Mucosa of gallbladder (tissue), 1 donor: ENCODE data around the gene GNB1L. TPM values are rescaled to one million over a fixed set of nuclear protein-coding genes. Genes with fewer than 3 reads are reported as not detected.

Experiments
- DNase-seq: peaks from one replicate; pipeline ENCODE4 v3.0.0-alpha.2; 2020; ENCODE audit warnings: low spot score
- total RNA-seq: library from RNA; stranded (reverse); gene quantifications from one replicate; pipeline ENCODE4 v1.2.1, GENCODE V29; 2021
- donor health status: DM: no; HTN: no; CAD: no.

Gene GNB1L
- total RNA-seq, 1 donor from 2014 or later: 6.2 TPM

GRCh38 chr22:19750507-19751490 lies 103.9 kb downstream of the GNB1L start:
- no peak for DNase-seq

DNA sequence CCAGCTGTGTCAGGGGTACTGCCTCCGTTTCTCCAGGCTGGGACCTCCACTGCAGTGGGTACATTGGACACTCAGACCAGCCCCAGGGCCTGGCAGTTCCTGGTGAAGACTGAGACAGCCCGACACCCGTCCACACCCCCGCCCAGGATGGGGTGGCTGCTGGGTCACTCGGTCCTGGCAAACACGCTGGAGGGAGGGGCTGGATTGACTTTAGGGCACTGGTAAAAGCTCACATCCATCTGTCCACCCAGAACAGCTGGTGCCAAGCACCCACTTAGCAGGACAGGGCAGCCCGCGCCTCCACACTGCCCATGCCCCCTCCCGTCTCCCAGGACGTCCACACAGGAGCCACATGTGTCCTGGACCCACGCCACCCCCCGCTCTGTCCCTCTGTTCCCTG lies 104.8 kb downstream of the GNB1L start:
- no peak for DNase-seq

DNA sequence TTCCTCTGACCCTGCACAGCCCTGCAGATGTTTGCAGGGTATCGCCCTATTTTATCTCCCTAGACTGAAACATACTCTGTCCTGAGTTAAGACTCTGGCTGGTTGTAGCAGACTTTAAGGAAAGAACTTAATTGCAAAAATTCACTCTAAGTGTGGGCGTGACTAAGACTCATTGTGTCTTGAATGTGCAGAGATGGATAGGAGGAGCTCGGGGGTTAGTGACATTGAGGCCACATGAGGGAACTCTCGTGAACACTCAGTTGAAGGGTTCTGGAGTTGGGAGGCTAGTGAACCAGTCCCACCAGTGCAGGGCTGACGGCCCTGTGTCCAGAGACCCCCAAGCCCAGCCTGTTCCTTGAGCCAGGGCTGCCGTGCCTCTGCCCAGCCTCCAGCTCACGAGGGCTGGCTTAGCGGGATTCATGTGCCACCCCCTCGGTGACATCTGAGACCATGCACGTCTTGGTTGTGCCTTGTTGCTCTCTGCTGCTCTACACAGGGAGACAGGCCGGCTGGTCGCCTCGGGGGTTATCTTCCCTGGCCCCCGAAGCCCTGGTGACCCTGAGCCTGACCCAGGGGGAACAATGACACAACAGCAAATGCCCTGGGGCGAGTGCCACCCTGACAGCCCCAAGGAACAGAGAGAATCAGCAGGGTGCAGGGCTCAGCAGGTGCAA lies 105.5 kb downstream of the GNB1L start:
- DNase-seq: no peak

DNA sequence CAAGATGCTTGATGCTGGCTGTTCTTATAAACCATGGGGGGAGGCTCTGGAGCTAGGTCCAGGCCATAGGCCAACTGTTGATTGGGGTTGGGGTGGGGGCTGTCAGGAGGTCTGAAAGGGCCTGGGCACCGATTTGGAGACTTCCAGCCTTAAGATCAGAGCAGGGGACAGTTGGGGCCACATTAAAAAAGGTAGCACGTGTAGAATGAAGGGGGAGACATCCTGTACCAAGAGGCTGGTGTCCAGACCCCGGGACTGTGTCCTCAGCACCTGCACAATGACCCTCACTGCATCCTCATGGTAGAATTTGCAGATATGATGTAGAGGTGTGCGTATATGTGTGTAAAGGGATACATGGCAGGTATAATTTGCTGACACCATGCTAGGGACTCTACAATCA lies 106.5 kb downstream of the GNB1L start:
- DNase-seq: no peak

DNA sequence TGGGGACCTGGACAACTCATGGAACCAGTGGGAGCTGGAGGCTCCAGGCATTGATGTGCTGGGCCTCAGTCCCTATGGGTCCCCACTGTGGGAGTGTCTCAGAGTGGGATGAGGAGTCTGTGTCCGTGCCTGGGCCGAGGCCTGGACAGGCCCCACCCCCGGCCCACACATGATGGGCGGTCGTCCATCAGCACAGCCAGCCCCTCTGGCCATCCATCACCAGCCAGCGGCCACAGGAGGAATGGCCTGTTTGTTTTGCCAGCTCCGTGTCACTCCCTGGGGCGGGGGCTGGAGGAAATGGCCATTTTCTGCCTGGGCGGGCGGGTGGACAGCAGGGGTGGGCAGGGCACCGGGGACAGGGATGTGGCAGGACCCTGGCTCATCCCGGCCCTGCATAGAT lies 107.1 kb downstream of the GNB1L start:
- no peak for DNase-seq

GRCh38 chr22:19746726-19747125 lies 107.9 kb downstream of the GNB1L start:
- DNase-seq: no peak

GRCh38 chr22:19745155-19746101 lies 109.2 kb downstream of the GNB1L start:
- DNase-seq: no peak

DNA sequence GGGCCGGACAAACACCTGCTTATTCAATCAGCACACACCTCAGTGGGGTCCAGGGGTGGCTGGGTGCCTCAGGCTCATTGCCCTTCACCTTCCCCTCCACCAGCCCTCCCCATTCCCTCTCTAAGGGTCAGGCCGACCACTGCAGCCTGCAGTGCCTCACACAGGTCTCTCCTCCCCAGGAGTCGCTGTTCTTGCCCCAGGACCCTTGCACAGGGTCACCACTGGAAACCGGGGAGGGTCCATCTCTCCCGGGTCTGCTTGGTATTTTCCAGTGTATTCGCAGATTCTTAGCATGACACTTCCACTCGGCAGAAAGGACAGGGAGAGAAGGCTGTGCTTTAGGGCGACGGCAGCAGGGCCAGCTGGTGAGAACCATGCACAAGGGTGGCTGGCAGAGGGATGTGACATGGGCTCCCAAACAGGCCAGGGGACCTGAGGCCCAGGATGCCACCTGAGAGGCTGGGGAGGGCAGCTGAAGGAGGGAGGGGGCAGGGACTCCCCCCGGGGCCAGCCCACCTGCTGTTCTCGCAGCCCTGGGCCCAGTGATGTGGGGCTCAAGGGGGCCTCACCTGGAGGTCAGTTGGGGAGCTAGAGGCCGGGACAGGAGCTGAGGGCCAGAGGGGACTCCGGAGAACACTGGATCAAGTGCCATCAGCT lies 110.2 kb downstream of the GNB1L start:
- DNase-seq: no peak

- DNase-seq: no peak
These were observed 111.0 kb downstream of the GNB1L start for GRCh38 chr22:19743651-19744050.

DNA sequence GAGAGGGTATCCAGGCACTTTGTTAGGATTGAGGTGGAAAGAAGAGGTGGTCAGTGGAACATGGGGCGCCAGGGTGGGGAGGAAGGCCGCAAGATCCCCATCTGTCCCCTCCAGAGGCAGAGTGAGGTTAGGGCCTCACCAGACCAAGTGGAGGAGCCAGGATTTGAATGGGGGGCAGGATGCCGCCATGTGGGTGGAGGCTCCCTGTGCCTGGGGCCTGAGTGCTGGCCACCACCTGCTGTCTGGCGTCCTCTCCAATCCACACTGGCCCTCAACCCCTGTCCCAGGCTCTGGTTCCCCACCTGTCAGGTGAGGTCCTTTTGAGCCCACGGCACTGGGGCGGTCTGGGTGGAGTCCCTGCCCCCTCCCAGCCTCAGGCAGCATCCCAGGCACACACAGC lies 111.6 kb downstream of the GNB1L start:
- no peak for DNase-seq

GRCh38 chr22:19742160-19743066 lies 112.3 kb downstream of the GNB1L start:
- no peak for DNase-seq

- no peak for DNase-seq
These were observed 113.6 kb downstream of the GNB1L start for GRCh38 chr22:19741053-19741452.

- DNase-seq: no peak
These were observed 114.1 kb downstream of the GNB1L start for GRCh38 chr22:19740586-19740985.

DNA sequence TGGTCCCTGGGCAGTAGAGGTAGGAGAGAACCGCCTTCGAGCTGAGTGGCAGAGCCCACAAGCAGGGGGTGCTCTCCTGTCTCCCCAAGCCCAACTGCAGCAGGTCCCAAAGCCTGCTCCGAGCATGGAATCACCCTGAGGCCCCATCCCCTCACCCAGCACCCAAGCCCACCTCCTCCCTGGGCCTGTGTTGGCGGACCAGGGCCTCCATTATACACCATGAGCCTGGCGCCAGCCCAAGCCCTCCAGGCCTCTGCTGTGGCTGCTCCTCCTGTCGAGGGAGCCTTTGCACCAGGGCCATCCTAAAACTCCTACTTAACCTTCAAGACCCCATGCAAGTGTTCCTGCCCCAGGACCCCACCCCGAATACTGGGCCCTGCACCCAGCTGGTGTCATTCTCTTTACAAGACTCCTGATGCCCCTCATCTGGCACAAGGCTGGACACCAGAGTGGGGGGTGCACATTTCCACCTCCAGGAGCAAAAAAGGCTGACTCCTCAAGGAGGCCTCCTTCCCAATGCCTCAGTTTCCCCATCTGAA lies 114.7 kb downstream of the GNB1L start:
- DNase-seq: no peak

DNA sequence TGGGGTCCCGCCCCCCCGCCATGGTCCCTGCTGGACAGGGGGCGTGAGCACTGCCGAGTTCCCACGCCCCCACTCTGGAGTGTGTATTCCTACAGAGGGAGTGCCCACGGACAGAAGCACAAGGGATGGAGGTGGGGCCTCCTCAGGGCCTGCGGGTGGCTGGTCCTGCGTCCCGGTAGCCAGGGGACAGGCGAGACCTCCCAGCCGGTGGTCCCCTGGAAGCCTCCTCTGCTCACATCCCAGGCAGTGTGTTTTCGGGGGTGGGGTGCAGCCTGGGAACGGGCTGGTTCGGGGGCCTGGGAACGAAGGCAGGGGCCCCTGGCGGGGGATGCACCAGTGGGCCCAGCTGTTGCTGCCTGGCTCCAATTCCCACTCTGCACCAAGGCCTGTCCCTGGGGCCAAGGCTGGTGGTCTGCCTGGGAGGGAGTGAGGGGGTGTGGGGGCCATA lies 115.2 kb downstream of the GNB1L start:
- no peak for DNase-seq

DNA sequence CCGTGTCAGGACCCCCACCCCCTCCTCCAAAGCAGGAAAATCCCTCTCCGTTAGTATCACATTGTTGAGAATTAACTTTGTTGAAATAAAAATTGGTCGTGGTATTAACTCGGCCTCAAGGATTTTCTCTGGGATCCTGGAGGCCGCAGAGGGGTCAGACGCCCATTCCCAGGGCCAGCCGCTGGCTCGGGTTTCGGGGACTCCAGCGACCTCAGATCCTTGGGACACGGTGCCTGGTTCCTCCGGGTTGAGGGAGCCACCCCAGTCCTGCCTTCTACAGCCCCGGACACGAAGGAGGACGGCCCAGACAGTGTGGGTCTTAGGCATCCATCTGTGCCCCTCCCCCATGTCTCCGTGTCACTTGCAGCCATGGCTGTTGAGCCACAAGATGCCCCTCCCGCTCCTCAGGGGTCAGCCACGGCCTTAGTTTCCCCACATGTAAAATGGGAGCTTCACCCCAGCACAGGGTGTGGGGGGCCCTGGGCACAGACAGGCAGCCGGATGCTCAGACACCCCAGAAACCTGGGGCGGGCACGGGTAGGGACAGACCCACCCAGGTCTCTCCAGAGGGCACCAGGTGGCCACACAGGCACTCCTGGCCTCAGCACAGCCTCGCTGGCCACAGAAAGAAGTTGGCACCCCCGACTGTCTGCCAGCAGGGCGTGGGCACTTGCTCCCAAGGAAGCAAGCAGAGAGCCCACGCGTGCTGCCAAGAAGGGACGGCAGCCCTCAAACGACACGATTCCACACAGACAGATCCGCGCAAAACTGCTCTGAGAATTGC lies 115.8 kb downstream of the GNB1L start:
- DNase-seq: no peak

GRCh38 chr22:19737846-19738663 lies 116.6 kb downstream of the GNB1L start:
- no peak for DNase-seq
